Chondrocyte (in vitro differentiated cells): ENCODE results near the gene PRH2. TPM values are rescaled to one million over a fixed set of nuclear protein-coding genes. Genes with fewer than 3 reads are reported as not detected.

Experiments used
- DNase-seq: peaks from one replicate; pipeline ENCODE4 v3.0.0; 2021; ENCODE audit warnings: mixed read lengths, low spot score
- H3K27ac Mint-ChIP-seq: one replicate; pipeline ENCODE4 v1.8.0; 2021; ENCODE audit warnings: mild to moderate bottlenecking, moderate library complexity, mixed read lengths; ENCODE audit not compliant: unreplicated experiment
- H3K27me3 Mint-ChIP-seq: 2 replicates; pipeline ENCODE4 v1.8.0; 2021; ENCODE audit warnings: low read depth, mixed read lengths
- H3K36me3 Mint-ChIP-seq: 2 replicates; pipeline ENCODE4 v1.8.0; 2021; ENCODE audit warnings: low read depth, mixed read lengths
- H3K4me1 Mint-ChIP-seq: 2 replicates; pipeline ENCODE4 v1.8.0; 2021; ENCODE audit warnings: low read depth, mild to moderate bottlenecking, mixed read lengths
- H3K4me3 Mint-ChIP-seq: one replicate; pipeline ENCODE4 v1.8.0; 2021; ENCODE audit warnings: mild to moderate bottlenecking, moderate library complexity, mixed read lengths; ENCODE audit not compliant: unreplicated experiment
- H3K9me3 Mint-ChIP-seq: 2 replicates; pipeline ENCODE4 v1.8.0; 2021; ENCODE audit warnings: low read depth, mixed read lengths
- total RNA-seq: library from RNA; stranded (reverse); gene quantifications from 3 replicates; pipeline ENCODE4 v1.2.1, GENCODE V29; 2021
- TF ChIP-seq, protein P1 (sequence below): fragments of 200-600 bp; sonication (generic); IDR thresholded peaks from 2 replicates; pipeline ENCODE4 v1.5.0; 2021; ENCODE audit warnings: antibody characterized with exemption, mild to moderate bottlenecking, moderate library complexity

The PRH2 gene
- total RNA-seq, 1 donor from 2014 or later: not detected

DNA sequence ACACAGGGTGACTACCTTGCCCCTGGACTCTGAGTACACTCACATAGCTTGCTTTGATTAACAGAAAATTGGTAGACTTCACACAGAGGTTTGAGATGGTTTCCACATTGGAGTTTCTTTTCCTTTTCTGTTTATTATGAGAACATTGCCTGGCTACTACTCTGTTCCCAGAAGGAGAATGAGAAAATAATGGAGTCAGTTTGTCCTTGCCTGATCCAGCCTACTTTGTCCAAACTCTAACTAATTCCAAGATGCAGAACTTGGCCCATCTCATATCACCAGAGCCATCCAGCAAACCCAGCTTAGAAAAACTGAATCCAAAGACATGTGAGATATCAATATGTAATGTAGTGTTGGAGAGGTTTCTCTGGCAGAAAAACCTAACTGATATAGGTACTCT lies 37.3 kb downstream of the PRH2 start:
- H3K4me3 Mint-ChIP-seq: no peak overlapping the region
- peaks cover 3% of the 10 kb centered on the region for H3K36me3 Mint-ChIP-seq
- no peaks in the 10 kb centered on the region for H3K27me3 Mint-ChIP-seq
- TF ChIP-seq, protein P1, sequence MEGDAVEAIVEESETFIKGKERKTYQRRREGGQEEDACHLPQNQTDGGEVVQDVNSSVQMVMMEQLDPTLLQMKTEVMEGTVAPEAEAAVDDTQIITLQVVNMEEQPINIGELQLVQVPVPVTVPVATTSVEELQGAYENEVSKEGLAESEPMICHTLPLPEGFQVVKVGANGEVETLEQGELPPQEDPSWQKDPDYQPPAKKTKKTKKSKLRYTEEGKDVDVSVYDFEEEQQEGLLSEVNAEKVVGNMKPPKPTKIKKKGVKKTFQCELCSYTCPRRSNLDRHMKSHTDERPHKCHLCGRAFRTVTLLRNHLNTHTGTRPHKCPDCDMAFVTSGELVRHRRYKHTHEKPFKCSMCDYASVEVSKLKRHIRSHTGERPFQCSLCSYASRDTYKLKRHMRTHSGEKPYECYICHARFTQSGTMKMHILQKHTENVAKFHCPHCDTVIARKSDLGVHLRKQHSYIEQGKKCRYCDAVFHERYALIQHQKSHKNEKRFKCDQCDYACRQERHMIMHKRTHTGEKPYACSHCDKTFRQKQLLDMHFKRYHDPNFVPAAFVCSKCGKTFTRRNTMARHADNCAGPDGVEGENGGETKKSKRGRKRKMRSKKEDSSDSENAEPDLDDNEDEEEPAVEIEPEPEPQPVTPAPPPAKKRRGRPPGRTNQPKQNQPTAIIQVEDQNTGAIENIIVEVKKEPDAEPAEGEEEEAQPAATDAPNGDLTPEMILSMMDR: no peak
- peaks cover 13% of the 10 kb centered on the region for H3K4me1 Mint-ChIP-seq
- no peaks in the 10 kb centered on the region for H3K9me3 Mint-ChIP-seq
- no peak overlapping the region for H3K27ac Mint-ChIP-seq
- DNase-seq: no peak

DNA sequence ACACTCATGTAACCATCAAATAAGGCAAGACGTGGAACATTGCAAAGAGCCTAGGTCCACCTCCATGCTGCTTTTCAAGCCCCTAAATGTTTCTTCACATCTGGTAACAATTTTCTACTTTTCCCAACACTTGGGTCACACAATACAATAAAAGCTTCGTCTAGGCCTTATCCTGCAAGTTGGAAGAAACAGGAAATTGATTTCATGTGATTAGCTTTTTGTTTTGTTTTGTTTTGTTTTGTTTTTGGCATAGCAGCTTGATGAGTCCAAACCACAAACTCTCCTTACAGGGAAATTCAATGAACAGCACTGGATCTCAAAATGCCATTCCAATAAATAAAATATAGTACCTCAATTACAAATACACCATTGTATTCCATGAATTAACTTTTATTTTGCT lies 38.4 kb downstream of the PRH2 start:
- H3K9me3 Mint-ChIP-seq: no peaks in the 10 kb centered on the region
- no peak overlapping the region for H3K27ac Mint-ChIP-seq

GRCh38 chr12:10968765-10969456 lies 39.9 kb downstream of the PRH2 start:
- Mint-ChIP-seq H3K9me3 (no peaks in the 10 kb centered on the region), H3K27me3 (no peaks in the 10 kb centered on the region), H3K27ac (peak overlapping the region; percentile 1), H3K4me1 (peaks cover 13% of the 10 kb centered on the region), H3K4me3 (no peak overlapping the region), H3K36me3 (no peaks in the 10 kb centered on the region)
- DNase-seq: no peak
- TF ChIP-seq, protein P1: no peak

More for the DNA sequence above, 38.4 kb downstream of the PRH2 start:
- Mint-ChIP-seq H3K27me3 (no peaks in the 10 kb centered on the region), H3K4me3 (no peak overlapping the region), H3K4me1 (peaks cover 13% of the 10 kb centered on the region), H3K36me3 (no peaks in the 10 kb centered on the region)
- TF ChIP-seq, protein P1: no peak
- no peak for DNase-seq

- H3K27me3 Mint-ChIP-seq: no peaks in the 10 kb centered on the region
- no peaks in the 10 kb centered on the region for H3K36me3 Mint-ChIP-seq
- TF ChIP-seq, protein P1: no peak
- no peak for DNase-seq
- H3K4me3 Mint-ChIP-seq: no peak overlapping the region
- H3K4me1 Mint-ChIP-seq: no peaks in the 10 kb centered on the region
- no peak overlapping the region for H3K27ac Mint-ChIP-seq
- H3K9me3 Mint-ChIP-seq: peaks cover 17% of the 10 kb centered on the region
Measured at GRCh38 chr12:10974965-10975364, 45.9 kb downstream of the PRH2 start.

DNA sequence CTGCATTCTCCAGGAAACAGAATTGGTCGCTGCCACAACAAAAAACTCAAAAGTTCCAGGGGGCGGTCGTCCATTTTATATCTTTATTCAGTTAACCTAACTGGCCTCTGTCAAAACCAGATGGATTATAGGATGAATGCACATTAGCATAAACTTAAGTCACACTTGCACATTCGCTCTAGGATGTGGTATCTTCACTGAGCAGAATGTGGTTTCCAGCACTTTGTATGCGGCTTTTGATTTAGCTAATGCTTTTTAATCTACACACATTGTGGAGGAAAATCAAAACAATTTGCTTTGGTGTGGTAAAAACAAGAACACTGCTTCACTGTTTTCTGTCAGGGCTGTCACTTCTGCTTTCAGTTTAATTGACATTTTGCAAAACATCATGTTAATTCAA lies 53.2 kb downstream of the PRH2 start:
- Mint-ChIP-seq H3K27me3 (no peaks in the 10 kb centered on the region), H3K27ac (no peak overlapping the region), H3K9me3 (peaks cover 8% of the 10 kb centered on the region), H3K4me3 (no peak overlapping the region), H3K4me1 (no peaks in the 10 kb centered on the region), H3K36me3 (peaks cover 2% of the 10 kb centered on the region)
- TF ChIP-seq, protein P1: no peak
- no peak for DNase-seq

Other genes with a start within 250 kb of the PRH2 start
- gene YBX3, start 205.9 kb upstream of the PRH2 start, total RNA-seq: 249 to 281 TPM (median 267 TPM) in 3 replicates
- gene TAS2R7, start 126.6 kb upstream of the PRH2 start, total RNA-seq: not detected in 3 replicates
- gene TAS2R8, start 122.0 kb upstream of the PRH2 start, total RNA-seq: not detected in 3 replicates
- 0.53 TPM in 1 of 3 replicates, not detected in the others for gene TAS2R9, start 119.1 kb upstream of the PRH2 start, total RNA-seq
- 0.46 to 1.1 TPM (median 0.47 TPM) in 3 replicates for gene TAS2R10, start 102.9 kb upstream of the PRH2 start, total RNA-seq
- 2.3 to 3.9 TPM (median 3.6 TPM) in 3 replicates for gene PRR4, start 79.8 kb upstream of the PRH2 start, total RNA-seq
- gene PRH1, start 45.0 kb upstream of the PRH2 start, total RNA-seq: 7.2 to 13.6 TPM (median 12.1 TPM) in 3 replicates
- 0.49 to 2.5 TPM (median 0.85 TPM) in 3 replicates for gene TAS2R13, start 19.7 kb upstream of the PRH2 start, total RNA-seq
- 2.4 to 4.0 TPM (median 2.6 TPM) in 3 replicates for gene TAS2R14, start 10.0 kb downstream of the PRH2 start, total RNA-seq
- 0.46 to 1.8 TPM (median 0.95 TPM) in 3 replicates for gene TAS2R50, start 57.7 kb downstream of the PRH2 start, total RNA-seq
- 0.49 to 2.6 TPM (median 0.82 TPM) in 3 replicates for gene TAS2R20, start 69.1 kb downstream of the PRH2 start, total RNA-seq
- 1.4 to 2.2 TPM (median 1.9 TPM) in 3 replicates for gene TAS2R19, start 93.4 kb downstream of the PRH2 start, total RNA-seq
- gene TAS2R31, start 102.2 kb downstream of the PRH2 start, total RNA-seq: 1.1 to 3.8 TPM (median 1.7 TPM) in 3 replicates
- gene TAS2R46, start 133.1 kb downstream of the PRH2 start, total RNA-seq: 0.51 to 1.1 TPM (median 0.70 TPM) in 3 replicates
- 0.22 to 0.44 TPM in 2 of 3 replicates, not detected in the other for gene TAS2R43, start 163.1 kb downstream of the PRH2 start, total RNA-seq
- gene TAS2R30, start 205.4 kb downstream of the PRH2 start, total RNA-seq: 1.1 to 2.8 TPM (median 1.2 TPM) in 3 replicates
- gene SMIM10L1, start 242.0 kb downstream of the PRH2 start, total RNA-seq: 11.8 to 15.8 TPM (median 12.2 TPM) in 3 replicates